HL-60 (cell line): ENCODE measurements around the gene LRRC3.

ENCODE experiments used
- DNase-seq, 2 experiments: peaks; one replicate each; pipeline ENCODE4 v3.0.0-alpha.2; 2010 to 2020; ENCODE audit warnings: low read depth in 1 of 2, low spot score in 1 of 2
- H3K27ac ChIP-seq: fragments of 250-450 bp; sonication (Bioruptor Pico); replicated peaks from 2 replicates; pipeline ENCODE4 v1.5.1; 2020; ENCODE audit warnings: mild to moderate bottlenecking, moderate library complexity
- H3K27me3 ChIP-seq: fragments of 250-450 bp; sonication (Bioruptor Pico); 2 replicates; pipeline ENCODE4 v1.5.1; 2021; ENCODE audit warnings: mild to moderate bottlenecking, moderate library complexity; ENCODE audit not compliant: insufficient read depth, poor library complexity, severe bottlenecking
- H3K4me3 ChIP-seq: replicated peaks from 2 replicates; pipeline ENCODE4 v1.5.1; 2011; ENCODE audit warnings: mild to moderate bottlenecking, control low read depth, low read length; ENCODE audit not compliant: insufficient read depth
- CTCF ChIP-seq: IDR thresholded peaks from one replicate; pipeline ENCODE4 v1.5.1; 2011; ENCODE audit warnings: low read length, control low read depth, inconsistent platforms; ENCODE audit not compliant: insufficient read depth
- GABPA ChIP-seq: IDR thresholded peaks from 2 replicates; pipeline ENCODE4 v1.6.1; 2012; ENCODE audit warnings: low read depth
- POLR2AphosphoS5 ChIP-seq: IDR thresholded peaks from 2 replicates; pipeline ENCODE4 v1.6.1; 2012; ENCODE audit warnings: low read depth
- REST ChIP-seq: IDR thresholded peaks from 2 replicates; pipeline ENCODE4 v1.6.1; 2012; ENCODE audit warnings: low read depth; ENCODE audit not compliant: insufficient replicate concordance
- SPI1 ChIP-seq: IDR thresholded peaks from 2 replicates; pipeline ENCODE4 v1.6.1; 2012; ENCODE audit warnings: low read depth, mild to moderate bottlenecking, borderline replicate concordance

LRRC3 gene

GRCh38 chr21:44456915-44457736 lies 1.8 kb downstream of the LRRC3 start:
- Histone ChIP-seq H3K27me3 (no peaks in the 10 kb centered on the region), H3K27ac (no peak overlapping the region), H3K4me3 (no peak overlapping the region)
- TF ChIP-seq POLR2AphosphoS5 (no peak), GABPA (no peak), SPI1 (no peak), REST (no peak), CTCF (no peak)
- DNase-seq = no peak

- DNase-seq = no peak
- Histone ChIP-seq H3K27me3 (no peaks in the 10 kb centered on the region), H3K4me3 (no peak overlapping the region), H3K27ac (no peak overlapping the region)
- TF ChIP-seq GABPA (no peak), CTCF (no peak), SPI1 (no peak), POLR2AphosphoS5 (no peak), REST (no peak)
Measured at GRCh38 chr21:44458971-44459711, 3.8 kb downstream of the LRRC3 start.

- Histone ChIP-seq H3K4me3 (no peak overlapping the region), H3K27ac (no peak overlapping the region), H3K27me3 (no peaks in the 10 kb centered on the region)
- TF ChIP-seq REST = no peak
- TF ChIP-seq SPI1 = no peak
- TF ChIP-seq POLR2AphosphoS5 = no peak
- no peak for TF ChIP-seq GABPA
- TF ChIP-seq CTCF = no peak
- DNase-seq = no peak
Measured at GRCh38 chr21:44459712-44460440, 4.6 kb downstream of the LRRC3 start.
